NCI-H2227 (cell line): ENCODE results near the gene CHAC1.
"Not testable (repeated sequence)": the region's sequence is repeated elsewhere in the genome, so short reads cannot be mapped to it uniquely, and the experiment has no call there.

Experiments used
- DNase-seq: peaks from one replicate; lab custom pipeline; 2025; ENCODE audit not compliant: unreplicated experiment; lab: John Stamatoyannopoulos, UW

CHAC1 gene

DNA sequence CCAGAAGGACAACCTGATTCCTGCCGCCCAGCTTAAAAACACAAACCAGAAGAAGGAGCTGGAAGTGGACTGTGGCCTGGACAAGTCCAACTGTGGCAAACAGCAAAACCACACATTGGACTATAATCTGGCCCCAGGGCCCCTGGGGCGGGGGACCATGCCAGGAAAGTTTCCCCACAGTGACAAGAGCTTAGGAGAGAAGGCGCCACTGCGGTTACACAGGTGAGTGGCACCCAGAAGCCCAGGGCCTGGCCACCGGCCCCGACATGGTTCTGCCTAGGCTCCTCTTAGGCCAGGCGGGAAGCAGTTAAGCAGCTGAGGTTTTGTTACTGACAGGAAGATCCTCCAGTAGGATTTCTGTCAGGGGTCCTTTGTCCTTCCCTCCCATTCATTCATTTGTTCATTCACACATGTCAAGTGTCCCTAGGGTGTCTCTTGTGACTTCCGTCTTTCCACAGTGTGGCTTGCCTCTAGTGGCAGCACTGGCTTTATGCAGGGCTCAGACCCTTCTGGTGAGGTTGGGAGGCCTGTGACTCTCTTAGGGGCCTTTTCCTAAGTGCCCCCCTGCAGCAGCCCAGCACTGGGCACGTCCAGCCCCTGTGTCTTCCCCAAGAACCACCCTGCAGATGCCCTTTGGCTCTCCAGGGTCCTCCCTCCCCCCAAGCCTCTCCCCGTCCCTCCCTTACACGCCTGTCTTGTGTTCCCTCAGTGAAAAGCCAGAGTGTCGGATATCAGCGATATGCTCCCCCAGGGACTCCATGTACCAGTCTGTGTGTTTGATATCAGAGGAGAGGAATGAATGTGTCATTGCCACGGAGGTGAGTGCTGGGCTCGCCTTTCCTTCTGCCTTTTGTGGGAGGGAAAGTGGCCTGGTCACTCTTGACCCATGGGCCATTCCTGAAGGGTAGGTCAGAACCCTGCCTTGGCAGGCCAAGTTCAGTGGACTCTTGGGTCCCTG is 16.3 kb upstream of the CHAC1 start:
- DNase-seq: no peak

- no peak for DNase-seq
Observed at GRCh38 chr15:40937762-40938535, 15.3 kb upstream of the CHAC1 start.

DNA sequence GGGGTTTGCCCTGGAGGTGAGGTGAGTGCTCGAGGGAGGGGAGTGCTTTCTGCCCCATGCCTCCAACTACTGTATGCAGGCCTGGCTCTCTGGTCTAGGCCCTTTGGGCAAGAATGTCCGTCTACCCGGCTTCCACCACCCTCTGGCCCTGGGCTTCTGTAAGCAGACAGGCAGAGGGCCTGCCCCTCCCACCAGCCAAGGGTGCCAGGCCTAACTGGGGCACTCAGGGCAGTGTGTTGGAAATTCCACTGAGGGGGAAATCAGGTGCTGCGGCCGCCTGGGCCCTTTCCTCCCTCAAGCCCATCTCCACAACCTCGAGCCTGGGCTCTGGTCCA is 14.8 kb upstream of the CHAC1 start:
- no peak for DNase-seq

- no peak for DNase-seq
Observed at GRCh38 chr15:40940296-40940801, 12.9 kb upstream of the CHAC1 start.

GRCh38 chr15:40941068-40941527 is 12.2 kb upstream of the CHAC1 start:
- no peak for DNase-seq

DNA sequence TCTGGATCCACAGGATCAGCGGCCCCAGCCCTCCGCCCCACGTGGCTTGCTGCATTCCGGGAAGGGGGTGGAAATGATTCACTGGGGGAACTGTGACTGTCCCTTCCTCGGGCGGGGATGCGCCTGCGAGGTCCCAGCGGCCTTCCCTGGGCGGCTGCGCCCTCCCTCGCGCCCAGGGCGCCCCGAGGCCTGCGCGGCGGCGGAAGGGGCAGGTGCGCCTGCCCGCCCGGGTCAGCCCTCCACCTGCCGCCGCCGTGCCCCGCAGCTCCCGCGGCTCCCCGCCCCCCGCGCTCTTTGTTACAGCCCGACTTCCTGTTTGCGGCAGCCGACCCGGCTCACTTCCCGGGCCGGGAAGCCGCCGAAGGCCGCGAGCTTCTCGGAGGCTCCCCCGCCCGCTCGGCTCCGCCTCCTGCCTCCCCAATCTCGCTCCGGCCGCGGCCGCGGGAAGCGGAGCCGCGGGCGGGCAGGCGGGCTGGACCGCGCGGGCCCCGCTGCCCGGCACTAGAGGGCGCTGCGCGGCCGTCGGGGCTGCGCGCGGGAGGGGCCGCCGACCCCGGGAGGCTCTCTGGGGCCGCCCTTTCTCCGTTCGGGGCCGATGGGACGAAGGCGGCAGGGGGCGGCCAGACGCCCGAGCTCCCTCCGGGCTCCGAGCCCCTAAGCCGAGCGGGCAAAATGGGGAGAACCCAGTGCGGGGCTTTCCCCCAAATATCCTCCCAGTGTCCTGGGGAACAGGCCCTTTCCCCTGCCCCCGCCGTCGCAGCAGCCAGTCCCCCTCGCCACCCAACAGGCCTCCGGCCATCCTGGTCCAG is 11.5 kb upstream of the CHAC1 start:
- peak; percentile 84 for DNase-seq

GRCh38 chr15:40942337-40942854 is 10.9 kb upstream of the CHAC1 start:
- DNase-seq: peak; percentile 27

- no peak for DNase-seq
Observed at GRCh38 chr15:40942878-40943277, 10.4 kb upstream of the CHAC1 start.

DNA sequence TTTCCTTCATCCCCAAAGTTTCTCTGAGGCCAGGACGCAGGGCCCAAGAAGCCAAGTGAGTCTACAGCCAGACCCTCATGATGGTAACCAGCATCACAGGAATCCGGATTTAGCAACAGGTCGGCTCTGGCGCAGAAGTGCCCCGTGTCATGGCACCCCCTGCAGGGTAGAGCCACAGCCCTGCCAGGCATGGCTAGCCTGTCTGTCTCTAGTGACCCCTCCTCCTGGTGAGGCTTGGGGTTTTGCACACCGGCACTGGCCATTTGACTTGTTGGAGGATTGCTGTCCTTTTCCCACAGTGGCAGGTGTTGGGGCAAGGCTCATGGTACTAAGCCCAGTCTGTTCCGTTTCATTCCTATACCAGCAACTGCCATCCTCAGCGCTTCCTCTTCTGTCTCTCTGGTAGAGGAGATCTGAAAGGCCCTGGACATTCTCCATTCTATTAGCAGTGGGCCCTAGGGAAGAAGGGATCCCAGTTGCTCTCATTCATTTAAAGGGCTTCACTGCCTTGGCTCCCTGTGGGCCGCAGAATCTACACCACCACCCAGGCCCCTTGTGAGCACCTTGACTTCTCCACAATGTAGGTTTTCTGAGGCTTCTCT is 9.4 kb upstream of the CHAC1 start:
- DNase-seq: no peak

DNA sequence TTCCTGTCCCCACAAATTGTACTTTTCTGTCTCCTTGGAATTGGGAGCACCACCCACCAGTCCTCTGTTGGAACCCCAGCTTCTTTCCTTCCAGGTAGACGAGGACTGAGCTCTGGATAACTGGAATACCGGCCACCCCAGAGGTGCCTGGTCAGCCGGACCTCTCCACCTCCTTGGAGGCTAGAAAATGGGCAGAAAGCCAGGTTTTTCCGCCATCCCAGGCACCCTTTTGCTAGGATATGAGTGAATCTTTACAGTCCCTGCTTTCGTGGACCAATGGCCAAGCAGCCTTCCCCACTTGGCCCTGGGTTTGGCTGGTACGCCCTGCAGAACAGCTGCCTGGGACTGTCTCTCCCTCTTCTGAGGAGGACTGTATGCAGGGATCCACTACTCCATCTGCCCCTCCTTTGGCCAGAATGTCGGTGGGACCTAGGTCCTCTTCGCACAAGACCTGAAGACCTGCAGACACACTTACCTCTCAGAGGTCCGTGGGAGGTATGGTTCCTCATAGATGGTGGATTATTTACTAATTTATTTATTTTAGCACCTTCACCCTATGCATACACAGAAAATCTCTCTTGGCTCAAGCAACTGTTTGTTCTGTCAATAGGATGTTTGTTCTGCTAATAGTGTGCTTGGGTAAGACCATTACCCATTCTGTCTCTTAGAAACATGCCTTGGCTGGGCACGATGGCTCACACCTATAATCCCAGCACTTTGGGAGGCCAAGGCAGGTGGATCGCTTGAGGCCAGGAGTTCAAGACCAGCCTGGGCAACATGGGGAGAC is 8.6 kb upstream of the CHAC1 start:
- no peak for DNase-seq

DNA sequence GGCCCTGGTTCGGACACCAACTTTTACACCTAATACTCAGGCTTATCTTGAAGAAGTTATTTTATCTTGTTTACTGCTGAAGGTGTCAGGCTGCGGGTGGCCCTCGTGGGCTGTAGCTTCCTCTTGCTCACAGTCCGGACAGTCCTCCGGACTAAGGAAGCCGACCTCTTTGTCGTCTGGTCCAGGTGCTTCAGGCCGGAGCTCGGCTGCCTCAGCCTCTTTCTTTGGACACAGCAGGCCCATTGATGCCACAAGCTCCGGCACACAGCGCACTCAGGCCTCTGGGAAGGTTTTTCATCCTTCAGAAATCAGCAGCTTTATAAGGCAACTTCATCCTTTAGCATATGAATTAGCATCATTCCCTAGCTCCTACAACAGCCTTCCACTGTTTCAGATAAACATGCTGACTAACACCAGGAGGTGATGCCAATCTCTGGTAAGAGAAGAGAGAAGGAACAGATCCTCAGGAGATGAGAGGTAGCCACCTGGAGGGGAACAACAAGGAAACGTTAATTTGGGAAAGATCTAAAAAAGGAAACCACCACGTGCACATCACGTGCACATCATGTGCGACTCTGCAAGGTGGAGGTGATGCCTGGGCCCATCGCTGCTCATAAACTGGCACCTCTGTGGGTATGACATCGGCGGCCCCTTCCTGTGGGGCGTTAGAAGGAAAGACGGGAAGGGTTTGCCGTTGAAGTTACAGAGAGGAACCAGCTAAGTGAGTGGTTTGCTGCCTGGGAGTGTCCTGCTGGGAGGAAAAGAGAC is 4.4 kb upstream of the CHAC1 start:
- no peak for DNase-seq

DNA sequence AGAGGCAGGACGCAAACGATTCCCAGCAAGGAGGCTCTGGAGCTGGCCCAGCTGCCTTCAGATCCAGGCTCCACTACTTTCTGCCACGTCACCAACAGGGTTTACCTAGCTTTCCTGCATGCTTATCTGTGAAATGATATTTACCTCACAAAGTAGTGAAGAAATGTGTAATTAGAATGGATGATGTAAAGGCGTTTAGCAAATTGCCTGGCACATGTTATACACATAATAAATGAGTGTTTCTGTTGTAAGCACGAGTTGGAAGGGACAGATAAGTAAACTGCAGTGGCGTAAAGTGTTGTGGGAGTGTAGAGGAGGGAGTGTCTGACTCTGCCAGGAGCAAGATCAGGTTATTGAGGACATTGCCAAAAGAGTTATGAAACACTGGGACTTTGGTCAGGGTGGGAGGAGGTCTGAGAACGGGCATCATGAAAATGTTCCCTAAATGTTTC is 3.5 kb upstream of the CHAC1 start:
- no peak for DNase-seq

DNA sequence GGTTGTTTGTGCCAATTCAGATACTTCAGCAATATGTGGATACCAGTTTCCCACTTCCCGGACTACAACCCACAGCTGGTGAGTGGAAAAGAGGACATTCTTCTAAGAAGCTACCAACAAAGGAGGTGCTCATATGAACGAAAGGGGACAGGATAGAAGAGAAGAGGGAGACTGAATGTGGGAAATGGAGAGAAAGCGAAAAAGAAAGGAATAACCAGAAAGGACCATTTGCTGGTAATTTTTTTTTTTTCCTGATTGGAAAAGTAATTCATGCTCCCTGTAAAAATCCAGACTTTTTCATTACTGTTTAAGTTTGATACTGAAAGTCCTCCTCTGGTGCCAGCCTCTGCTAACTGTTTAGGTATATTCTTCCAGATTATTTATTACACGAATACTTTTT is 1.5 kb upstream of the CHAC1 start:
- no peak for DNase-seq

GRCh38 chr15:40952301-40952900 is 870 bp upstream of the CHAC1 start:
- DNase-seq: no peak

GRCh38 chr15:40953713-40954074 is 423 bp downstream of the CHAC1 start:
- no peak for DNase-seq

GRCh38 chr15:40954158-40954848 is 1.0 kb downstream of the CHAC1 start:
- not testable (repeated sequence) for DNase-seq

GRCh38 chr15:40955141-40955903 is 2.1 kb downstream of the CHAC1 start:
- no peak for DNase-seq
